HCT116 (cell line): ENCODE data around the gene TTLL7. TPM values are rescaled to one million over a fixed set of nuclear protein-coding genes. Genes with fewer than 3 reads are reported as not detected.

Experiments used
- ATAC-seq: fragments of 200-7000 bp; cut with Tn5 transposase; 2 replicates; pipeline ENCODE4 v1.9.1; 2020; ENCODE audit warnings: mild to moderate bottlenecking, moderate library complexity
- BruUV-seq: library from RNA; stranded (reverse); fragments of 400-500 nt; replicated peaks from 2 replicates; lab custom pipeline; 2021; lab: Mats Ljungman, UMichigan
- CTCF ChIA-PET: fragments of 300-600 bp; sonication (Branson Sonifier 250); formaldehyde crosslinking; loops from one replicate; lab custom pipeline; 2021; ENCODE audit warnings: antibody characterized with exemption; lab: Charles Lee
- POLR2A ChIA-PET: fragments of 300-600, 350-600 bp; sonication (Branson Sonifier 250); formaldehyde crosslinking; loops from one replicate; lab custom pipeline; 2021; ENCODE audit warnings: antibody characterized with exemption; lab: Charles Lee
- RAD21 ChIA-PET, 2 experiments: fragments of 300-600 bp; sonication (Branson Sonifier 250); formaldehyde crosslinking; loops; one replicate each; lab custom pipeline; 2023; ENCODE audit warnings: low total read pairs in 2 of 2; ENCODE audit not compliant: uncharacterized antibody in 2 of 2, unreplicated experiment in 2 of 2, low non-redundant PET in 1 of 2; lab: Charles Lee
- DNase-seq: peaks from one replicate; pipeline ENCODE4 v3.0.0-alpha.2; 2010; ENCODE audit warnings: low read depth, low spot score
- H2AFZ ChIP-seq: fragments of 200-600 bp; shearing (Covaris generic), sonication (generic); 2 replicates; pipeline ENCODE4 v1.6.1; 2017; ENCODE audit warnings: low read depth, mixed run types, mixed read lengths, antibody characterized with exemption, low read length; ENCODE audit not compliant: poor library complexity, severe bottlenecking
- H3K27ac ChIP-seq: 2 replicates; pipeline ENCODE4 v1.5.1; 2012; ENCODE audit warnings: low read depth, low read length
- H3K27me3 ChIP-seq: fragments of 200-600 bp; sonication (generic); 2 replicates; pipeline ENCODE4 v1.6.1; 2016; ENCODE audit warnings: mixed run types, low read length, mixed read lengths; ENCODE audit not compliant: insufficient read depth
- H3K36me3 ChIP-seq, 2 experiments: fragments of 200-500 bp in 1 of 2; fragments of 200-600 bp in 1 of 2; sonication (Bioruptor generic) in 1 of 2; sonication (generic) in 1 of 2; 2 replicates each; pipeline versions ENCODE4 v1.5.1 to v1.6.1; 2014 to 2016; ENCODE audit warnings: low read length in 2 of 2, inconsistent platforms in 1 of 2, mixed read lengths in 1 of 2, mixed run types in 1 of 2; ENCODE audit not compliant: insufficient read depth in 2 of 2, control insufficient read depth in 1 of 2
- H3K4me1 ChIP-seq, 2 experiments: fragments of 200-600 bp in 1 of 2; sonication (generic) in 1 of 2; 2 replicates each; pipeline versions ENCODE4 v1.5.1 to v1.6.1; 2012 to 2017; ENCODE audit warnings: low read length in 2 of 2, inconsistent platforms in 1 of 2, mild to moderate bottlenecking in 1 of 2, mixed read lengths in 1 of 2, mixed run types in 1 of 2, moderate library complexity in 1 of 2; ENCODE audit not compliant: insufficient read depth in 2 of 2, control insufficient read depth in 1 of 2
- H3K4me2 ChIP-seq: fragments of 200-600 bp; sonication (generic); 2 replicates; pipeline ENCODE4 v1.6.1; 2017; ENCODE audit warnings: mixed run types, low read length, mixed read lengths
- H3K4me3 ChIP-seq, 2 experiments: fragments of 200-600 bp in 1 of 2; sonication (generic) in 1 of 2; replicated peaks in 1 of 2; 2 replicates each; pipeline ENCODE4 v1.5.1; 2011 to 2016; ENCODE audit warnings: low read length in 2 of 2, control low read depth in 1 of 2, low read depth in 1 of 2, mild to moderate bottlenecking in 1 of 2, mixed read lengths in 1 of 2, mixed run types in 1 of 2
- H3K79me2 ChIP-seq: fragments of 200-600 bp; sonication (generic); 2 replicates; pipeline ENCODE4 v1.6.1; 2017; ENCODE audit warnings: mild to moderate bottlenecking, mixed run types, low read length, moderate library complexity, mixed read lengths; ENCODE audit not compliant: insufficient read depth
- H3K9ac ChIP-seq: fragments of 200-600 bp; sonication (generic); 2 replicates; pipeline ENCODE4 v1.6.1; 2016; ENCODE audit warnings: low read length, mixed read lengths
- H3K9me2 ChIP-seq: fragments of 200-600 bp; sonication (generic), shearing (Covaris generic); 2 replicates; pipeline ENCODE4 v1.6.1; 2017; ENCODE audit warnings: mixed run types, mild to moderate bottlenecking, moderate library complexity; ENCODE audit not compliant: insufficient read depth
- H3K9me3 ChIP-seq, 2 experiments: fragments of 200-500 bp in 1 of 2; fragments of 200-600 bp in 1 of 2; sonication (Bioruptor generic) in 1 of 2; sonication (generic) in 1 of 2; 2 replicates each; pipeline ENCODE4 v1.6.1; 2014 to 2017; ENCODE audit warnings: low read length in 2 of 2, mixed read lengths in 2 of 2, inconsistent platforms in 1 of 2, low read depth in 1 of 2, mild to moderate bottlenecking in 1 of 2, mixed run types in 1 of 2, moderate library complexity in 1 of 2; ENCODE audit not compliant: control insufficient read depth in 1 of 2, insufficient read depth in 1 of 2
- H4K20me1 ChIP-seq: fragments of 200-600 bp; sonication (generic), shearing (Covaris generic); 2 replicates; pipeline ENCODE4 v1.6.1; 2017; ENCODE audit warnings: mixed run types, mild to moderate bottlenecking, moderate library complexity; ENCODE audit not compliant: insufficient read depth
- CBX3 ChIP-seq: IDR thresholded peaks from 2 replicates; pipeline ENCODE4 v1.6.1; 2012; ENCODE audit warnings: low read depth
- CEBPB ChIP-seq: IDR thresholded peaks from 2 replicates; pipeline ENCODE4 v1.6.1; 2012; ENCODE audit warnings: low read depth
- CTCF ChIP-seq, 3 experiments: fragments of 200-600 bp in 1 of 3; sonication (generic) in 1 of 3; IDR thresholded peaks in 2 of 3; conservative IDR thresholded peaks in 1 of 3; 2 replicates each; pipeline ENCODE4 v1.5.1; 2012 to 2017; ENCODE audit warnings: low read depth in 2 of 3, low read length in 2 of 3, antibody characterized with exemption in 1 of 3, borderline replicate concordance in 1 of 3, control low read depth in 1 of 3, mild to moderate bottlenecking in 1 of 3, mixed read lengths in 1 of 3, mixed run types in 1 of 3, moderate library complexity in 1 of 3; ENCODE audit not compliant: insufficient read depth in 1 of 3
- EGR1 ChIP-seq: IDR thresholded peaks from 2 replicates; pipeline ENCODE4 v1.6.1; 2012; ENCODE audit warnings: low read depth
- EZH2phosphoT487 ChIP-seq: fragments of 200-600 bp; IDR thresholded peaks from 2 replicates; pipeline ENCODE4 v1.6.1; 2018; ENCODE audit warnings: antibody characterized with exemption, borderline replicate concordance
- RAD21 ChIP-seq: IDR thresholded peaks from 2 replicates; pipeline ENCODE4 v1.6.1; 2012; ENCODE audit warnings: low read depth, mild to moderate bottlenecking
- SIN3A ChIP-seq: IDR thresholded peaks from 2 replicates; pipeline ENCODE4 v1.6.1; 2012; ENCODE audit warnings: low read depth
- SP1 ChIP-seq: IDR thresholded peaks from 2 replicates; pipeline ENCODE4 v1.6.1; 2012; ENCODE audit warnings: low read depth
- SRF ChIP-seq: IDR thresholded peaks from 2 replicates; pipeline ENCODE4 v1.6.1; 2012; ENCODE audit warnings: low read depth
- TCF7L2 ChIP-seq: IDR thresholded peaks from 2 replicates; pipeline ENCODE4 v1.7.0; 2011; ENCODE audit warnings: borderline replicate concordance, inconsistent platforms; ENCODE audit not compliant: insufficient read depth, insufficient read length; ENCODE audit errors: extremely low read depth
- YY1 ChIP-seq: IDR thresholded peaks from 2 replicates; pipeline ENCODE4 v1.6.1; 2011; ENCODE audit warnings: low read length, low read depth, moderate library complexity, mild to moderate bottlenecking; ENCODE audit not compliant: insufficient replicate concordance; ENCODE audit errors: extremely low read depth
- ZFX ChIP-seq: fragments of 450-650 bp; IDR thresholded peaks from 2 replicates; pipeline ENCODE4 v1.6.1; 2017
- ZNF274 ChIP-seq: fragments of 200-500 bp; sonication (Bioruptor generic); IDR thresholded peaks from 2 replicates; pipeline ENCODE4 v1.6.1; 2014; ENCODE audit warnings: mild to moderate bottlenecking, low read depth, low read length, inconsistent platforms
- intact Hi-C: fragments of 100-400 bp; cut with micrococcal nuclease; formaldehyde crosslinking; loops from 2 replicates; pipeline ENCODE4 v1.10.0; 2022
- total RNA-seq: library from RNA; stranded (reverse); gene quantifications from one replicate; pipeline ENCODE4 v1.2.1, GENCODE V29; 2021; ENCODE audit not compliant: unreplicated experiment

Gene TTLL7
- total RNA-seq, 1 experiment from 2014 or later = 21.2 TPM

GRCh38 chr1:84010136-84010535 lies 11.2 kb upstream of the TTLL7 start:
- intact Hi-C loops = no loop called here
- ChIA-PET CTCF (no interaction called here), RAD21 (no interaction called here), POLR2A (no interaction called here)
- no peak overlapping the region for H2AFZ ChIP-seq
- H3K4me2 ChIP-seq = no peak overlapping the region
- H3K9me2 ChIP-seq = no peaks in the 10 kb centered on the region
- BruUV-seq = no TSS peak
- no peaks in the 10 kb centered on the region for H3K9me3 ChIP-seq
- no peaks in the 10 kb centered on the region for H3K27me3 ChIP-seq
- H3K4me1 ChIP-seq = no peaks in the 10 kb centered on the region
- no peak for DNase-seq
- no peak for ATAC-seq
- no peak overlapping the region for H3K9ac ChIP-seq
- H3K36me3 ChIP-seq = no peaks in the 10 kb centered on the region
- H3K27ac ChIP-seq = no peak overlapping the region
- no peaks in the 10 kb centered on the region for H3K79me2 ChIP-seq
- H4K20me1 ChIP-seq = no peaks in the 10 kb centered on the region
- TF ChIP-seq TCF7L2 = no peak
- no peak for TF ChIP-seq SRF
- H3K4me3 ChIP-seq = no peak overlapping the region

GRCh38 chr1:84008631-84009030 lies 9.7 kb upstream of the TTLL7 start:
- Histone ChIP-seq H3K9me2 (no peaks in the 10 kb centered on the region), H3K79me2 (no peaks in the 10 kb centered on the region), H3K36me3 (no peaks in the 10 kb centered on the region), H3K27me3 (no peaks in the 10 kb centered on the region), H3K9ac (no peak overlapping the region), H3K27ac (no peak overlapping the region), H3K9me3 (no peaks in the 10 kb centered on the region), H4K20me1 (no peaks in the 10 kb centered on the region), H3K4me3 (no peak overlapping the region), H3K4me1 (no peaks in the 10 kb centered on the region), H3K4me2 (no peak overlapping the region), H2AFZ (no peak overlapping the region)
- DNase-seq = no peak
- TF ChIP-seq EZH2phosphoT487 (no peak), SP1 (no peak), CEBPB (no peak), RAD21 (no peak), YY1 (no peak), ZFX (no peak), ZNF274 (no peak), CTCF (IDR thresholded peaks at IDR 0.05 in 2 of 3, conservative IDR thresholded peaks at IDR 0.05 in 1 of 3; ENCODE audit: borderline replicate concordance in 1 of 3, insufficient read depth in 1 of 3, low read depth in 2 of 3, low read length in 2 of 3) (no peak), EGR1 (no peak), SRF (no peak), CBX3 (no peak), SIN3A (no peak)
- ATAC-seq = no peak
- ChIA-PET POLR2A (no interaction called here), RAD21 (no interaction called here), CTCF (no interaction called here)
- no TSS peak for BruUV-seq
- intact Hi-C loops = no loop called here
